Sciatic nerve (tissue), 2 donors: Measurements from ENCODE around the gene CDC37L1. TPM values are rescaled to one million over a fixed set of nuclear protein-coding genes. Genes with fewer than 3 reads are reported as not detected.
A peak's percentile ranks its signal among the peaks of the same experiment; 100 is the strongest.

Experiments
- ATAC-seq: fragments of 200-7000 bp; cut with Tn5 transposase; one replicate; pipeline ENCODE4 v1.9.1; 2020; ENCODE audit warnings: mild to moderate bottlenecking, moderate library complexity
- DNase-seq: peaks from one replicate; pipeline ENCODE4 v3.0.0-alpha.2; 2020; ENCODE audit warnings: low spot score
- intact Hi-C: fragments of 100-400 bp; cut with DNase I; formaldehyde crosslinking; loops from one replicate; pipeline ENCODE4 v1.14.2; 2022
- total RNA-seq: library from RNA; stranded (reverse); fragmentation: NEBNext Ultra II Directional; extraction: Animal tissue kit (Norgen Biotek cat#: 25700); gene quantifications from one replicate; pipeline ENCODE4 v1.2.1, GENCODE V29; 2021
- donor health status: DM: no; HTN: no; CAD: no.
- donor health status: DM: no; HTN: no; CAD: no.

CDC37L1 gene
- total RNA-seq, 1 donor from 2014 or later: 14.9 TPM

- DNase-seq: peak; percentile 79
- intact Hi-C loops: no loop called here
- ATAC-seq: peak; percentile 82
Measured at GRCh38 chr9:4666042-4666699, 13.2 kb upstream of the CDC37L1 start, which contains the start of gene SPATA6L. Gene SPATA6L (minus strand): TSS chr9:4666480. CDS start chr9:4666250, 230 bp downstream.

DNA sequence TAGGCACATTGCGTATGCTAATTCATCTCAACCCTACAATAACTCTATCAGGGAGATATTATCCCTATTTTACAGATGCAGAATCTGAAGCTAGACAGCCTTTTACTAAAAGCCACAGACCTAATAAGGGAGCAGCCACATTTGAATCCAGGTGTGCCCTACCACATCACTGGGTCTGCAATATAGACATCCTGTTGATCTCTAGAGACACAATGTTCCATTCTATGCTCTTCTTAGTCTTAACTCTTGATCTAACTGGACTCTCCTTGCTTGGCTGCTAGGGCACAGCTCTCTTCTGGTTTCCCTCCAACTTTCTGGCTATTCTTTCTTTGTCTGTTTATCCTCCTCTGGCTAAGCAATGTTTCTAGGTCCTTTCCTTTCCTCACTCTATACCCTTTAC is 11.7 kb upstream of the CDC37L1 start:
- intact Hi-C loops: no loop called here
- DNase-seq: no peak
- ATAC-seq: no peak

DNA sequence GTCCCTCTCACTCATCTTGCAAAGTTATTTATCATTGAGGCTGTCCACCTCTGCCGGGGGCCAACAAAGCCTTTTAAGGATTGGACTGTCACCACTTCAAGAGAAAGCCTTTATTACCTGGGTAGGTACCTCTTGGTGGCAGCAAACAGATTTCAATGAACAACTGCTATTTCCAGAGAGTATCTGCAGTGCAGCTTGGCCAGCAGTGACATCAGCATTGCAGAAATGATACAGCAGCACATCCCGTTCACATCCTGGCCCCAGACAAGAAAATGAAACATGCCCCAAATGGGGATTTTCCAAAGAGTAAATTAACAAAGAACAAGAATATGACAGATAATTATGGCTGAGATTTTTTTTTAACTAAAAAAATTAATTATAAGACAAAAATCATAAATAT is 10.8 kb upstream of the CDC37L1 start:
- ATAC-seq (no peak), DNase-seq (no peak)
- intact Hi-C loops: no loop called here

GRCh38 chr9:4669890-4670289 is 9.5 kb upstream of the CDC37L1 start:
- DNase-seq (no peak), ATAC-seq (no peak)
- intact Hi-C loops: no loop called here

GRCh38 chr9:4670591-4670990 is 8.8 kb upstream of the CDC37L1 start:
- intact Hi-C loops: no loop called here
- ATAC-seq: no peak
- no peak for DNase-seq

- DNase-seq: no peak
- intact Hi-C loops: no loop called here
- ATAC-seq: no peak
Measured at GRCh38 chr9:4671737-4672136, 7.6 kb upstream of the CDC37L1 start.

GRCh38 chr9:4674783-4675182 is 4.6 kb upstream of the CDC37L1 start:
- ATAC-seq: peak; percentile 43
- intact Hi-C loops: no loop called here
- DNase-seq: no peak

DNA sequence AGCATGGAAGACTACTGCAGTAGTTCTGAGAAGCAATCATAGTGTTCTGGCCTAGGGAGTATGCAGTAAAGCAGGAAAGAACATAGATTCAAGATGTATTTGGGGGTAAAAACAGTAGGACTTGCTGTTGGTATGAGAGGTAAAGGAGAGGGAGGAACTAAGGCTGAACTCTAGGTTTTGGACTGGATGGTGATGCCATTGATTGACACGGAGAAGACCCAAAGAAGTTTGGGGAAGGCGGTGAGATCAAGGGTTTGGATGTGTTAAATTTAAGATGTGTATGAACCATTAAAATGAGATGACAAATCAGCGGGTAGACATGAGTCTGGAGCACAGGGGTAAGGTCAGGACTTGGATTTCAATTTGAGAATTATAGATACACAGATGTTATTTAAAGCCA is 2.0 kb upstream of the CDC37L1 start:
- intact Hi-C loops: no loop called here

GRCh38 chr9:4678679-4679267 is 596 bp upstream of the CDC37L1 start:
- DNase-seq (no peak), ATAC-seq (peak; percentile 25)
- intact Hi-C loops: no loop called here

More for the DNA sequence above, 2.0 kb upstream of the CDC37L1 start:
- DNase-seq (no peak), ATAC-seq (no peak)

DNA sequence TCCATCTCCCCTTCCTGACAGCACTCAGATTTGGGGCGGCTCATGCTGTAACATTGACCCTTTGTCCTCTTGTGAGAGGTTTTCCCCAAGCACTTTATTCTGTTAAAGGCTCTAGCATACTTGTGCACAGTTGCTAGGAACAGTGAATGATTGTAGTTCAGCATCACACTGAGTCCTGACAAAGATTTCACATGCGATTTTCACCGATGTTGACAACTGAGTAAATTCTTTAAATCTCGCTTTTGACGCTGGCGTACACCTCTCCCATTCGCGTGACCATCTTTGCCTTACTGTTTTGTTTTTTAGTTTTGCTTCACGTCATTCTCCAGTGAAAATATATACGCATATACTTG is 780 bp downstream of the CDC37L1 start:
- no peak for DNase-seq
- ATAC-seq: peak; percentile 16

GRCh38 chr9:4680750-4681149 is 1.4 kb downstream of the CDC37L1 start:
- ATAC-seq (no peak), DNase-seq (no peak)
- intact Hi-C loops: loop anchor here (1.0 kb wide), 1 partner anchor 22 kb away; no protein-coding TSS in a partner anchor

More for the DNA sequence above, 780 bp downstream of the CDC37L1 start:
- intact Hi-C loops: no loop called here

- ATAC-seq: no peak
- DNase-seq: no peak
- intact Hi-C loops: no loop called here
Measured at GRCh38 chr9:4684820-4685219, 5.5 kb downstream of the CDC37L1 start.

GRCh38 chr9:4686112-4686511 is 6.7 kb downstream of the CDC37L1 start:
- ATAC-seq: no peak
- no peak for DNase-seq
- intact Hi-C loops: no loop called here

DNA sequence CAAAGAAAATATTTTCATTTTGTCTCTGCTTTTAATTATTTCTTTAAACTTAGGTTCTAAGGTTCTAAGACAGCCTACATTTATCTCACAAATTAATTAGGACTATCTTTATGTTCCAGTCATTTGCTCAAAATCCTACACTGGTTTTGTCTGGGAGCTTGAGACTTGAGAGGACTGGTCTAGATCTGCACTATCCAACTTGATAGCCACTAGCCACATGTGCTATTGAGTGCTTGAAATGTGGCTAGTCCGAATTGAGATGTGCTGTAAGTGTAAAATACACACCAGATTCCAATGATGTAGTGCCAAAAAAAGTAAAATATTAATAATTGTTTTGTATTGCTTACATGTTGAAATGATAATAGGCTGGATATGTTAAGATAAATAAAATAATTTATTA is 7.2 kb downstream of the CDC37L1 start:
- intact Hi-C loops: no loop called here
- ATAC-seq (no peak), DNase-seq (no peak)

GRCh38 chr9:4689021-4689420 is 9.7 kb downstream of the CDC37L1 start:
- DNase-seq (no peak), ATAC-seq (peak; percentile 71)
- intact Hi-C loops: no loop called here

- ATAC-seq: peak; percentile 67
- no peak for DNase-seq
- intact Hi-C loops: no loop called here
Measured at GRCh38 chr9:4689687-4690104, 10.3 kb downstream of the CDC37L1 start.

DNA sequence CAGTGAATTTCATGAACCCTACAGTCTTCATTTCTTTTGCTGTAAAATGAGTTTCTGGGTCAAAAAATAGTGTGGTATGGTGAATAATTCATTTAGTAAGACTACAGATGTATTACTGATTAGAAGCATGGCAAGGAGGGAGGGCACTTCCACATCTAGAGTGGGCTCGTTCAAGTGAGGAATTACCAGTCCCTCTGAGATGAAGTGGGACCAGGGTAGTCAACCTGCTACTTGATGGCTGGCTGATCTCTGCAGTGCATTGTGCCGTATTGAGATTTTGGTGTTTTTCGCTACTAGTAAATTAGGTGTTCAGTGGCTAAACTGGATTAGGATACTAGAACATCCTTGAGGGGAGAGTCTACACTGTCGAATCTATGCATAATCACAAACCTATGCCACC is 10.8 kb downstream of the CDC37L1 start:
- intact Hi-C loops: no loop called here
- DNase-seq (no peak), ATAC-seq (no peak)

DNA sequence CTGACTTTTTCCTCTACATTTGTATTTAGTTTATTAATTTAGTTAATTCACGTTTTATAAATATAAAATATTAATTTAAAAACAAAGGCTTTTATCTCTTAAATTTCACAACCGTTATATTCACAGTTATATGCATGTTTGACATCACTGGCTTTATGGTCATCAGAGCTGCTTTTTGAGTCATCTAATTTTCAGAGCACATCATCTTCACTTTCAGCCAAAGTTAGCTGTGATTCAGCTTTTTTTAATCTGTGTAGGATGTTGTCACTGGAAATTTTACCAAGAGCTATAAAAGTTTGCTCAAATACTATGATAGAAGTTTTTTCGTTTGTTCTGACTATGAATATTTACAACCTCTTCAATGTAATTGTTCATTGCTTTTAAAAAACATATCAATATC is 12.4 kb downstream of the CDC37L1 start:
- intact Hi-C loops: no loop called here
- DNase-seq (no peak), ATAC-seq (no peak)

DNA sequence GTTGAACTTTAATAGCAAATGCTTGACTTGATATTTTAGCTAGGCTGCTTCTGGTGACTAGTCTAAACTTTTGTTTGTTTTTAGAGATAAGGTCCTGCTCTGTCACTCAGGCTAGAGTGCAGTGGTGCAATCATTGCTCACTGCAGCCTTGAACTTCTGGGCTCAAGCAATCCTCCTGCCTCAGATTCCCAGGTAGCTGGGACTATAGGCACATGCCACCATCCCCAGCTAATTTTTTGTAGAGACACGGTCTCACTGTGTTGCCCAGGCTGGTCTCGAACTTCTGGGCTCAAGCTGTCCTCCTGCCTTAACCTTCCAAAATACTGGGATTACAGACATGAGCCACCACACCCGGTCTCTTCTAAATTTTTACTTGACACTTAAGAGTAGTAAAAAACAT is 20.7 kb downstream of the CDC37L1 start:
- ATAC-seq: no peak
- intact Hi-C loops: no loop called here

GRCh38 chr9:4700932-4701331 is 21.6 kb downstream of the CDC37L1 start:
- intact Hi-C loops: no loop called here
- ATAC-seq (no peak), DNase-seq (no peak)

More for the DNA sequence above, 20.7 kb downstream of the CDC37L1 start:
- DNase-seq: no peak

DNA sequence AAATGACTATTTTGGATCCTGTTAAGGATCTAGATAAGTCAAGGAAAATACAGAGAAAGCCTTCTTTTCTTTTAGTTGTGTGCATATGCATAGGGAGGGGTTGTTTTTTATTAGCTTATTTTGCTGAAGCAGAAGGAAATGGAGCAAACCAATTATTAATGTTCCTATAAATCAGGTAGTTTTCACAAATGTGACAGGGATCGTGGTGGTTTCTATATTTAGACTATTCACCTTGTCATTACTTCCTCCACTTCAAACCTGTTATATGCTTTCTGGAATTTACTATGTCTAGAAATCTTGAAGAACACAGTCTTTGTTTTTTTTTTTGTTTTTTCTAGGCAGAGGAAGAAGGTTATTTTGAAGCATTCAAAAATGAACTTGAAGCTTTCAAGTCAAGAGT is 22.2 kb downstream of the CDC37L1 start:
- intact Hi-C loops: no loop called here
- ATAC-seq (no peak), DNase-seq (no peak)
